Omental fat pad (tissue), 4 donors: ENCODE data around the gene SIGLEC1. TPM values are rescaled to one million over a fixed set of nuclear protein-coding genes. Genes with fewer than 3 reads are reported as not detected.

Source experiments
- ATAC-seq: fragments of 150-250 bp; one replicate; pipeline ENCODE4 v1.9.1; 2016; ENCODE audit warnings: mild to moderate bottlenecking, moderate library complexity; ENCODE audit not compliant: low FRiP score
- DNase-seq: peaks from one replicate; pipeline ENCODE4 v3.0.0-alpha.2; 2019; ENCODE audit warnings: low spot score
- CTCF ChIP-seq, 3 donors: fragments of 450-650 bp; IDR thresholded peaks; one replicate each; pipeline ENCODE4 v1.5.1; 2016 to 2017; ENCODE audit warnings: antibody characterized with exemption in 3 of 3, mild to moderate bottlenecking in 3 of 3, moderate library complexity in 2 of 3
- total RNA-seq, 4 donors: library from RNA; depleted of rRNA; stranded (reverse); fragments of >200 nt; gene quantifications; one replicate each; pipeline ENCODE4 v1.1.0, GENCODE V29; 2016

SIGLEC1 gene
- total RNA-seq, 4 donors from 2014 or later: 14.2 to 57.5 (median 27.5) TPM

- ATAC-seq (no peak), DNase-seq (no peak)
- TF ChIP-seq CTCF (IDR thresholded peaks at IDR 0.05): no peak
Observed at GRCh38 chr20:3733119-3733995, 21.0 kb upstream of the SIGLEC1 start.

GRCh38 chr20:3732327-3733118 is 20.1 kb upstream of the SIGLEC1 start, which contains the start of gene HSPA12B:
Gene HSPA12B (plus strand): TSS chr20:3732685. CDS start chr20:3738675, 5,990 bp downstream.
- no peak for TF ChIP-seq CTCF (IDR thresholded peaks at IDR 0.05)
- ATAC-seq: no peak
- no peak for DNase-seq

GRCh38 chr20:3731944-3732326 is 19.5 kb upstream of the SIGLEC1 start:
- ATAC-seq (no peak), DNase-seq (no peak)
- no peak for TF ChIP-seq CTCF (IDR thresholded peaks at IDR 0.05)

GRCh38 chr20:3730803-3731672 is 18.6 kb upstream of the SIGLEC1 start:
- no peak for DNase-seq
- no peak for TF ChIP-seq CTCF (IDR thresholded peaks at IDR 0.05)
- ATAC-seq: no peak

GRCh38 chr20:3729811-3730540 is 17.6 kb upstream of the SIGLEC1 start:
- no peak for ATAC-seq
- no peak for DNase-seq
- no peak for TF ChIP-seq CTCF (IDR thresholded peaks at IDR 0.05)

- TF ChIP-seq CTCF (IDR thresholded peaks at IDR 0.05): no peak
- no peak for ATAC-seq
- DNase-seq: no peak
Observed at GRCh38 chr20:3729378-3729777, 17.0 kb upstream of the SIGLEC1 start.
